Colon (tissue), 2 donors: ENCODE results near the gene TUBB2A.
"Not testable (repeated sequence)": the region's sequence is repeated elsewhere in the genome, so short reads cannot be mapped to it uniquely, and the experiment has no call there.

Experiments
- FAIRE-seq: peaks from 2 replicates; lab custom pipeline; 2012; peaks lifted over from hg19 to GRCh38; lab: Jason Lieb, UNC
- donor health status: control.
- donor health status: control.

The TUBB2A gene

DNA sequence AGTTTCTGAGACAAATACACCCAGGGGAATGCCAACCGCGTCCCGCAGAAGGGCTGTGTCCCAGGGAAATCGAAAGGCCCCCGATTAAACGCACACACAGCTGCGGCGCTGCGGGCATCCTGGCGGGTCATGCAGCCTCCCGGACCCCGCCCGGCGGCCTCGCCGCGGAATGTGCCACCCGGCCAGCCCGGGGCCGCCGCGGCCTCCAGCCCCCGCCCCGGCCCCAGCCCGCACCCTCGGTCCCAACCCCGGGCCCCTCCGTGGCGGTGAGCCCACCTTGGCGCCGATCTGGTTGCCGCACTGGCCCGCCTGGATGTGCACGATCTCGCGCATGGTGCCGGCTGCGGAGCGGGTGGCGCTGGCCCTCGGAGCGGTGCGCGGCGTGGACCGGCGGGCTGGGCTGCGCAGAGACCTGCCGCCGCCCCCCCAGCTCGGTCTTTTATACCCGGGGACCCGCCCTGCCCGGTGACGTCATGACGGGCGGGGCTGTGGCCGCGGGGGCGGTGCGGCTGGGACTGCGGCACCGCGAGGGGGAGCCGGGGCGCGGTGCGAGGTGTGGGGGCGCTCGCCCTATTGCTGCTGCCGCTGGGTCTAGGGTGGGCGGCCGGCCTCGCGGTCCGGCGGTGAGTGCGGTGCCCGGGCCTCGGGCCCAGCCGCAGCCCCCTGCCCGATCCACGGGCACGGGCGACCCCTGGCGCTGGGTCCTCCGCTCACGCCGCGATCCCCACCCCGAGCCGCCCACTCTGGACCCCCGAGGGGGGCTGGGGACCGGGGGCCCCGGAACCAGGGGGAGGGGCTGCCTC is at the start of gene TUBB2A:
TUBB2A (minus strand) TSS at position 414 of the 803 bp plus-strand sequence; CDS start at position 333, 81 bp downstream.
- FAIRE-seq, result no peak

DNA sequence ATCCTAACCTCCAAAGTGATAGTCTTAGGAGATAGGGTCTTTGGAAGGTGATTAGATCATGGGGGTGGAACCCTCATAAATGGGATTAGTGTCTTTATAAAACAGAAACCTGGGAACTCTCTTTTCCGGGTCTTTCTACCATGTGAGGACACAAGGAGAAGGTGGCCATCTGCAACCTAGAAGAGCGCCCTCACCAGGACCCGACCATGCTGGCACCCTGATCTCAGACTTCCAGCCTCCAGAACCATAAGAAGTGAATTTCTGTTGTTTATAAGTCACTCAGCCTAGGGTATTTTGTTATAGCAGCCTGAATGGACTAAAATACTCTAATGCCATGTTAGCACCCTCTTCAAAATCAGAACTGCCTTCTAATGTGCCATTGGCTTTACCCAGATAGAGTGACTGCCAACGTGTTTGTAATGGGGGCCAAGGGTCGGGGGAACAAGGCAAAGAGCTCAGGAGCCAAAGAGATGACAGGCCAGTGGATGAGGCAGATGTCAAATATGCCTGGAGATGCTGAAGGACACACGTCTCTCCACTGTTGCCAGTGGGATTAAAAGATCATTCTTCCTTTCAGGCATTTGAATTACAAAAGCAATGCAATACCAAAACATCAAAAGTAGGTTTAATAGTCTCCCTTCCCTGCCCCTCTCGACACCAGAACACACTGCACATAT is 49.1 kb upstream of the TUBB2A start:
- FAIRE-seq, result no peak

DNA sequence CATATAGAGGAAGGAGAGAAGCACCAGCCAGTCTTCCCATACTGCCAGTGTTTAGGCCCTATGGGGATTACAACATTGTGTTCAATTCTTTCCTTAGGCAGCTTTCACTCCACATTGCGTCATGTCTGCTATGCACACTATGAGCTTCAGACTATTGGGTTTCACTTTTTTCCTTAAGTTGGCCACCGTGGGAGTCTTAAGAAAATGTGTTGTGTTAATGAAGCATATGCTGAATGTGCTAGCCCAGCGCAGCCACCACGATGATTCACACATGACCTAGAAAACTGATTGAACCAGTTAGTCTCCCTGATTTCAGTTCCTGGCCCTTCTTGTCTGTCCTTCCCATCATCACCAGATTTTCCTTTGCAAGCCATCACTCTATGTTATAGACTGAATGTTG is 48.6 kb upstream of the TUBB2A start:
- FAIRE-seq, result no peak

DNA sequence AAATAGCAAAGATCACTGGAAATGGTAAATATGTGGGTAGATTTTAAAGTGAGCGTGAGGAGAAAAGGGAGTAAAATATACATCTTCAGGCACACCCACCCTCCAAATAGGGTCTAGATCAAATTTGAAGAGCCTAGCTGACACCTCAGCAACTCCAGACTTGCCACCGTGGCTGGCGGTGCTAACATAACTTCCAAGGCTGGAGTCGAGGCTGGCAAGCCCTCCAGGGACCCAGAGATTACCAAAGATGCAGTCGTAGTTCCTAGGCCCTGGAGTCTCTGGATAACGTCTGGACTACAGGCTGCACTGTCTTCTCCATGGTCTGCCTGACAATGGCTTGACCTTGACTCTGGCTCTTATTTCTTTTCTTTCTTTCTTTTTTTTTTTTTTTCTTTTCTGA is 47.6 kb upstream of the TUBB2A start:
- FAIRE-seq, result no peak

DNA sequence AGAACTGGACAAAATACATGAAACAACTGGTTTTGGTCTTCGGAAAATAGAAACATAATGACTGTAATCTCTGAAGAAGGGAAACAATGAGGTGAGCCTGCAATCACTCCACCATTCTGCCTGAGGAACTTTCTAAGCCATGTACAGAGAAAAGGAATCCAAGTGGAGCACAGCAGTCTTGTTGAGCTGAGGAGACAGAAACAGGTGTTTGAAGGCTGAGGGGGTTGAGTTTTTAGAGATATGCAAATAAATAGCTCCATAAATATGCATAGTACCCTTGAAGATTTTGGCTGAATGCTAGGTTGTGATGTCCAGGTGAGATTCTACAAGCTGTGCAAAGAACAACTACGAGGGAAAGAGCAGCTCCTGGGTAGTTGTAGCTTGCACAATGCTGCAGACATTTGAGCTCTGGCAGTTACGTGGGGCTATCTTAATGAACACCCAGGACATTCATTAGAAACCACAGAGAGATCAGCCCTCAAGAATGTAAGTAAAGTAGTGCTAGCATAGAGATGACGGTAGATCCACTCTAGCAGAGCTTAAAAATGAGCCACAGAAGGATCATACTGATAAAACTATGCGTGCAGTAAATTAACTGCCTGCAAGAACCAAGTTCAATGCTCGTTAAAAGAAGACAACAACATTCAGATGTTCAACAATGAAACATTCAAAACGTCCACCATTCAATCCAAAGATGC is 45.8 kb upstream of the TUBB2A start:
- no peak for FAIRE-seq

DNA sequence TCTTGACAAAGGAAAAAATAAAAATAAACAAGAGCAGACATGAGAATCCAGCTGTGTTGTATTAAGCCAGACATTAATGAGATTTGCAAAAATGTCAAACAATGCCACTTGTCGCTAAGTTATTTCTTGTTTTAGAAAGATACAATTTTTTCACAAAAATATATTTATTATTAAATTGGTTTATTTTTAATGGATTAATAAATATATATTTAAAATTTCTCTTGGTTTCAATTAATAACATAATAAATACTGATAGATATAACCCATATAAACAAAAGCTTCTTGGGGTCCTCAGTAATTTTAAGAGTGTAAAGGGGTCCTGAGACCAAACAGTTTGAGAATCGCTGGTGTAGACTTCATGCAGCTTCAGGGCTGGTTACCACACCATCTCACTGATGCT is 44.0 kb upstream of the TUBB2A start:
- FAIRE-seq, result no peak

DNA sequence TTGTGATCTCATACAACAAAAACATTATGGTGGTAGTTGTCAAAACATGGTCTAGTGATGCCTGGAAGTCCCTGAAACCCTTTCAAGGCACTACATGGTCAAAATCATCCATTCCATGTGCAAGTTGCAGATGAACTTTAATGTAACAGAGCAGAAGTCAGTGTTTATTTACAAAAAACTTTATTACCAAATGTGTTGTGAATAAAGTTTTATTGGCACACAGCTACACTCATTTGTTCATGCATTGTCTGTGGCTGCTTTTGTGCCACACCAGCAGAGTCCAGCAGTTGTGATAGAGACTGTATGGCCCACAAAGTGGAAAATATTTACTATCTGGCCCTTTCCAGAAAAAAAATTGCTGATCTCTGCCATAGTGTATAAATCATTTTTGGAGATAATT is 43.3 kb upstream of the TUBB2A start:
- FAIRE-seq, result no peak

DNA sequence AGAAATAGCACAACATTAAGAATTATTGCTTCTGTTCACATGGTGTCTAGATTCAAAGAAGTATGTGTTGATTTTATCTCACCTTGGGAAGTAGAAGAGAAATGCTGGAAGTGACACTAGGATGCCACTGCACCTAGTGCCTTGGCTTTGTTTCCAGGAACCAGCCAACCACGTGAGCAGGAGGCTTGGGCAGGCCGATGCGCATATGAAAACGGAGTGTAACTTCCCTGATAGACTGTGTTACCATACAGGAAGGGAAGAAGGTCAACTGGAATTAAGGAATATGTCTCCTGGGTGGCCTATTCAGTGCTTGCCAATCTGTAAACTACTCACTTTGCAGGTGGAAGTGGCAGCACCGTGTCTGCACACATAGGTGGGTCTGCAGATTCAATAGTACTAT is 42.0 kb upstream of the TUBB2A start:
- no peak for FAIRE-seq

DNA sequence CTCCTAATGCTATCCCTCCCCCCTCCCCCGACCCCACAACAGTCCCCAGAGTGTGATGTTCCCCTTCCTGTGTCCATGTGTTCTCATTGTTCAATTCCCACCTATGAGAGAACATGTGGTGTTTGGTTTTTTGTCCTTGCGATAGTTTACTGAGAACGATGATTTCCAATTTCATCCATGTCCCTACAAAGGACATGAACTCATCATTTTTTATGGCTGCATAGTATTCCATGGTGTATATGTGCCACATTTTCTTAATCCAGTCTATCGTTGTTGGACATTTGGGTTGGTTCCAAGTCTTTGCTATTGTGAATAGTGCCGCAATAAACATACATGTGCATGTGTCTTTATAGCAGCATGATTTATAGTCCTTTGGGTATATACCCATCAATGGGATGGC is 40.4 kb upstream of the TUBB2A start:
- FAIRE-seq, result not testable (repeated sequence)

DNA sequence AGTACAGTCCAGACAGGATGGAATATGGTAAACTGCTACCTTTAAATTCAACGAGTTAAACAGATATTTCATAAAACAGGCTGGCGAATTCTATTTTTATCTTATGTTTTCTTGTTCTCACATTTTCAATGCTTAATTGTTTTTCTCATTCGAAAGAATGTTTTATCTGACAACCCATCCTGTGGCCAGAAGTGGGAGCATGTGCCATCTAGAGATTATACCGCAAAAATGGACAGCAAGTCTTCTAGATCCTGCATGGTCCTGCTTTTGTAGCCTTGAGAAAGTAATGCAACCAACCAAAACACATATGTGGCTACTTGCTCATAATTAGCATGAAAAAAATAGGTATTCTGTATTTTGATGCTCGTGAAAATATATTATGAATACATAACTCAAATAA is 39.4 kb upstream of the TUBB2A start:
- FAIRE-seq, result no peak

DNA sequence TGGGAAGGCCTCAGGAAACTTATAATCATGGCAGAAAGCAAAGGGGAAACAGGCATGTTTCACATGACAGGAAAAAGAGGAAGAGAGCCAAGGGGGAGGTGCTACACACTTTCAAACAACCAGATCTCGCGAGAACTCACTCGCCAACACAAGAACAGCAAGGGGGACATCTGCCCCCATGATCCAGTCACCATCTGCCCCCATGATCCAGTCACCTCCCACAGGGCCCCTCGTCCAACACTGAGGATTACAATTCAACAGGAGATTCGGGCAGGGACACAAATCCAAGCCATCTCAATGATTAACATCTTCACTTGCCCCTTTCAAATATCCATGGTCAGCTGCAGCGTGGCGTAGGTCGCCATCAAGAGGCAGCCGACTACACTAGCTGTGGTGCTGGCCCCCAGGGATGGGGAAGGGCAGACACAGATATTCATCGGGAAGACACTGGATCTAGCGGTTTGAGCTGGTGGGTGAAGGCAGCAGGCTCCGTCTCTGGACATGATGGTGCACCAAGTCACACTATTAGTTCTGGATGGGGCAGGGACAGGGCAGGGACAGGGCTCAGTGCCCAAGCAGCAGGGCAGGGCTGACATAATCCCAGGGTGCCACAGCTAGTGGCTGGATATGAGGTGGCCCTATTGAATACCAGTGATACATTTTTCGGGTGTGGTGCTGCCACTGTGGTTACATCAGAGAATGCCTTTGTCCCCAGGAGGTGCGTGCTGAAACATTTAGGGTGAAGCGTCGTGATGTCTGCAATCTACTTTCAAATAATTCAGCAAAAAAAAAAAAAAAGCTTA is 38.6 kb upstream of the TUBB2A start:
- no peak for FAIRE-seq

DNA sequence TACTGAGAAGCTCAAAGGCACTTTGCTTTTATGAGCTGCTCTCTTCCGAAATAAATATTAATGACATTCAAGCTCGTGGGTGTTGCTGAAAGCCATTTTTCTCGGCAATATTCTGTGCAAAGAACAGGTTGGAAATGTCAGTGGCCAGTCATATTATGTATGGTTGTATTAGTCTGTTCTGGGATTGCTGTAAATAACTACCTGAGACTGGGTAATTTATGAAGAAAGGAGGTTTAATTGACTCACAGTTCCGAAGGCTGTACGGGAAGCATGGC is 38.0 kb upstream of the TUBB2A start:
- FAIRE-seq, result no peak

DNA sequence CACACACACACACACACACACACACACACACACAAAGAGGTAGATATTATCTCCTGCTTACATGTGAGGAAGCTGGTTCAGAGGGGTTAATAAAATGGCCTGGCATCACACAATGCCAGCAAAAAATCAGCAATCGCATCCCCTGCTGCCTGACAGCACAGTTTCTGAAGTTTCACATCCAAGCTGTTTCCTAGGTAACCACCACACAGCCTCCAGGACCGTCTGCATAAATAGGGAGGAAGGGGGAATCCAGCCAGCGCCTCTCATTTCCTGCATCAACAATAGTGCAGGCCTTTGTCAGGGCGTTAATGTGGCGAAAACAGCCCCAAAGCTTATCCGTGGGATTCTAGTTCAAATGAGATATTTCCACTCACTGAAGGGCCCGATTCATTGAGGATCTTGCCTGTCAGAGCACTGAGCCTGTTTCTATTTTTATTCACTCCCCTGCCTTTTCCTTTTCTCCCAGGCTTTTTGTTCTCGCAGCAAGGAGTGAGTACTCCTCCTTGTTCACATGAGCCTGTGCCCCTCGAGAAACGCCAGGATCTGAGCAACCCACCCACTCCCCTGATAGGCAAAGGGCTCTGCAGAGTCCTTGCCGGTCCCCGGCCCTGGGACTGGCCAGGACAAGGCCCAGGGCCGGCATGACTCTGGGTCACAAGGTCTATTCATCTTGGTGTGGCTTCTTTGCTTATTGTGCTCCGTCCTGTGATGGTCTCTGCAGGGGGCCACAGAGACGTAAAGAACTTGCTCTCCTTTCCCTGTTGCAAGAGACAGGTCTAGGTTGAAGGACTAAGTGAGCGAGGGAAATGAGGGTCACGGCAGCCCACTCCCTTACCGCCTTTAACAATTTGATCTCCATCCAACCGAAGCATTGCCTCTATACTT is 37.4 kb upstream of the TUBB2A start:
- no peak for FAIRE-seq

DNA sequence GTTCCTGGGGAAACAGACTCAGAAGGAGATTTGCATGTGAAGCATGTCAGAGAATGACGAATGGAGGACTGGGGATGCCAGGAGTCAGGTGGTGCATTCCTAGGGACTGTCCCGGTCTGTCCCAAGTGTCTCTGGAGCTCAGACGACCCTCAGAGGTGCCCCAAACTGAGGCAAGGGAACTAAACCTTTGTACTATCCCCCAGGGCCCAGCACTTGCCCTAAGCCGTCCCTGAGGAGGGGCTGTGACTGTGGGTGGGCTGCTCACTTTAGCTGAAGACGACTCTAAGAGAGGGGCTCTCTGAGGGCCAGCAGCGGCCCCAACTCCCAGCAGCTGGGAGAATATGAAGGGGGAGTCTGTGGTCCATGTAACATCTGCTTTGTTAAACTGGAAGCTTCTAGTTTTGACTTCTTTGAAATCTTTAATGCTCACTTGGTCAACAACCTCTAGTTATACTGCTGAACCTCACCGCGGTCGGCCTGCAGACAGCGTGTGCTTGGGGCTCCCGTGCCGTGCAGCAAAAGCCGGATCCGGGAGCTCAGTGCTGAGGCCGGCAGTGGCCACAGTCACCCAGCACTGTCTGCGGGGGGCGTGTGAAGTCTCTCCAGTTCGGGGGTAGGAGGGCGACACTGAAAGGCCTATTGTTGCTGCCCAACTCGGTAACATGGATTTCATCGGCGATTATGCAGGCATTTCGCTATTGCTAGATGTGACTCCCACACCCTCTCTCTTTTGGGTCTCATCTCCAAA is 35.9 kb upstream of the TUBB2A start:
- FAIRE-seq, result no peak

DNA sequence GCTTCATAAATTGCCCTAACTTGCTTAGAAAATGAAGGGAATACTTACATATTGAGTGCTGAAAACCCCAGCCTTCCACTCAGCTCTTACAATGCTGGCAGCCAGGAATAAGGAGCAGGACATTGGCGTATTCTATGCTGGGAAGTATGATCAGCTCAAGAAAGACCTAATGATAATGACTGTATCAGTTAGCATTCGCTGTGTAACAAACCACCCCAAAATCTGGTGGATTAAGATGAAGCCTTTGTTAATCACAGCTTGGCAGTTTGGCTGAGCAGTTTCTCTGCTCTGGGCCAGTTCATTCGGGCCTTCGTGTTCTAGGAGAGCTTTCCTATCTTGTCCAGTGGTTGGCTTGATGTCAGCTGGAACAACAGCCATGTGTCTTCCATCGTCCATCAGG is 33.4 kb upstream of the TUBB2A start:
- no peak for FAIRE-seq

DNA sequence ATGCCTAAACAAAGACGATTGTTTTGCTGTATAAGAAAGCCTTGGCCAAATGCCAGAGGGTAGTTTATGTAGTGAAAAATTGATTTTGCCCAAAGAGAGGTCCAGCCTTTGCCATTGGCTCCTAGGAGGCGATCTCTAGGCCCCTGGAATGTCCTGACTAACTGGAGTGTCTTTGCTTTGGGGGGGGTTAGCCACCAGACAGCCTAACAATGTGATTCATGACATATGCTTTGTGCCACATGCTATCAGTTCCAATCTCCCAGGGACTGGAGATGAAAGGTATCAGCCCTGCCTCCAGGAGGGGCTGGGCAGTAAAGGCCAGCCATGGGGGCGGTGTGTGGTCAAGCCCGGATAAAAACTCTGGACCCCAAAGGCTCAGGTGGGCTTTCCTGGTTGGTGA is 32.7 kb upstream of the TUBB2A start:
- no peak for FAIRE-seq

DNA sequence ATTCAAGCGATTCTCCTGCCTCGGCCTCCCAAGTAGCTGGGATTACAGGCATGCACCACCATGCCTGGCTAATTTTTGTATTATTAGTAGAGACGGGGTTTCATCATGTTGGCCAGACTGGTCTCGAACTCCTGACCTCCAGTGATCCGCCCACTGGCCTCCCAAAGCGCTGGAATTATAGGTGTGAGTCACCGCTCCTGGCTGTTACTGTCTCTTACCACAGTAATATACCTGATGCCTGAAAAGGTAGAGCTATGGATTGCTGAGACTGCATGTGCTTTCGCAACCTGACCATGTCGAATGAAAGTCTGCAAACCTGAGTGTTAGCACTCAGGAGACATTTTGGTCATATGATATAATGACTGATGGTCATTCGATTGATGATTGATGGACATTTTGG is 31.8 kb upstream of the TUBB2A start:
- FAIRE-seq, result not testable (repeated sequence)

DNA sequence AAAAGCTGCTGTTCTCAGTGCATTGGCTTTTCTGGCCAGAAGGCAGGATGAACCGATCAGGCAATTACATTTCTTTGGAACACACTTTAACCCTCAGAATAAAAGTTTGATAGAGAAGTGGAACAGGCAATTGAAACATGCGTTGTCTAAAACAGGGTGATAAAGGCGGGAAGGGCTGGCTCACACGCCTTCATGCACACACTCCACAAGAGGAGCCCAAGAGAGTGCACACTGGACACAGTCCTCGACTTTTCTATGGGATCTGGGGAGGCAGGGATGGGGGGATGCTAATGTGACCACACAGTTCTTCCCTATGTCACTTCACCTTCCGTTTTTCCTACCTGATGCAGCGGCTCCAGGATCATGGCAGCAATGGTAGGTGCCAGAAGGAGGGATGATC is 30.9 kb upstream of the TUBB2A start:
- FAIRE-seq, result no peak

DNA sequence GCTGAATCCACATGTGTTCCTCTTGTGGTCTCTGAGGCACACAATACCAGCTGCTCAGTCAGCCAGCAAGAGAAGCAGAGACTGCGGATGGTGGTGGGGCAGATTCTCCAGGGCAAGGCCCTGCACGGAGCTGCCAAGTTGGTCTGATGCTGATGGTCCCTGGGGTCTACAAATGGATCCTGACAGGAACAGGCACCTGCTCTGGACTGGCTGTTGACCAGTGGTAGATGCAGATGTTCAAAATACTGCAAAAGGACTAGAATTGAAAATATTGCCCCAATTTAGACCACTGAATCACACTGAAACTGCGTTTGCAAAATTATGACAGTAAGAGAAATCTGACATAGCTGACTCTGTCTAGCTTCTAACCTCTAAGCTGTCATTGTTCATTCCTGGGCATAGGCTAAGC is 29.6 kb upstream of the TUBB2A start:
- no peak for FAIRE-seq

DNA sequence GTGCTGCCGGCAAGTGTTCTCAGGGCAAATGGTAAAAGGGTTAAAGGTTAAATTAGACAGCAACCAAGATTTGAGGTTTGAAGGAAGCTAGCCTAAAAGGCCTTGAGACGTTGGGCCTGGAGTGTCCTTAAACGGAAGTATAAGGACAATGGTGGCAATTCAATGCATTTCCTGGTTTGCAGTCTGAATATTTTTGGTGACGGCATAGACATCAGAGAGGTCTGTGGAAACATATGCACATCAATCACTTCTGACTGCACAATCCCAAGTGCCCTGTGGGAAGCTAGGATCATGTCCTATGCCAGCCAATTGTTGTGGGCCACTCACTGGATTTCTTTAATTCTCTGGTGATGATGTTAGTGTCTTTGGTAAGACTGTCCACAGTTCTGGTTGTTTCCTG is 25.7 kb upstream of the TUBB2A start:
- no peak for FAIRE-seq

DNA sequence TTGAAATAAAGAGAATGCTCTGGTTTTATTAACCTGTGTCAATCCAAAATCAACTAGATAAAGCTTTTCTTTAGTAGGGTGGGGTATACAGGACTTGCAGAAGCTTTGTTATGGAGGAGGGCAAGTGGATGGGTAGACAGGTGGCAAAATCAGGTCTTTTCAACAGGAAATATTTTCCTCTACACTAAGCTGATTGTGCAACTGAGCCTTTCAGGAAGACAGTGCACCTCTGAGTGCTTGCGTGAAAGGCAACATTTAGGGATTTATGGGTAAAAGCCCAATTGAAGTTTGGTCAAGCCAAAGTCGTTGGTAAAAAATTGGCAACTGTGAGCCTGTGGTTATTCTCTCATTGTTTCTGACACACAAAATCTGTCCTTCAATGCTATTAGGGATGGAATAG is 23.8 kb upstream of the TUBB2A start:
- no peak for FAIRE-seq
